ENCODE measurements around the gene MLPH.

The MLPH gene

GRCh38 chr2:237515166-237515565, 28.1 kb downstream of the MLPH start:
- Histone ChIP-seq H3K4me3 (ENCODE audit: low read length) (no peak overlapping the region), H3K27me3 (ENCODE audit: insufficient read depth, low read length) (no peaks in the 10 kb centered on the region), H3K36me3 (ENCODE audit: insufficient read depth, low read length) (no peaks in the 10 kb centered on the region), H3K9me3 (ENCODE audit: low read length) (no peaks in the 10 kb centered on the region), H2AFZ (ENCODE audit: low read depth, low read length) (no peak overlapping the region), H3K4me1 (ENCODE audit: insufficient read depth, low read length) (peaks cover 16% of the 10 kb centered on the region)

- H3K4me3 ChIP-seq (ENCODE audit: low read length): no peak overlapping the region
- no peak overlapping the region for H2AFZ ChIP-seq (ENCODE audit: low read depth, low read length)
- H3K36me3 ChIP-seq (ENCODE audit: insufficient read depth, low read length): no peaks in the 10 kb centered on the region
- H3K4me1 ChIP-seq (ENCODE audit: insufficient read depth, low read length): peaks cover 16% of the 10 kb centered on the region
- H3K9me3 ChIP-seq (ENCODE audit: low read length): no peaks in the 10 kb centered on the region
- H3K27me3 ChIP-seq (ENCODE audit: insufficient read depth, low read length): no peaks in the 10 kb centered on the region
These were observed 28.7 kb downstream of the MLPH start for GRCh38 chr2:237515621-237516275.

- H3K4me1 ChIP-seq (ENCODE audit: insufficient read depth, low read length): peaks cover 16% of the 10 kb centered on the region
- H3K36me3 ChIP-seq (ENCODE audit: insufficient read depth, low read length): no peaks in the 10 kb centered on the region
- no peaks in the 10 kb centered on the region for H3K27me3 ChIP-seq (ENCODE audit: insufficient read depth, low read length)
- H3K9me3 ChIP-seq (ENCODE audit: low read length): no peaks in the 10 kb centered on the region
- H2AFZ ChIP-seq (ENCODE audit: low read depth, low read length): no peak overlapping the region
- no peak overlapping the region for H3K4me3 ChIP-seq (ENCODE audit: low read length)
These were observed 30.1 kb downstream of the MLPH start for GRCh38 chr2:237517163-237517562.

- Histone ChIP-seq H3K4me3 (ENCODE audit: low read length) (no peak overlapping the region), H2AFZ (ENCODE audit: low read depth, low read length) (no peak overlapping the region), H3K9me3 (ENCODE audit: low read length) (no peaks in the 10 kb centered on the region), H3K27me3 (ENCODE audit: insufficient read depth, low read length) (no peaks in the 10 kb centered on the region), H3K36me3 (ENCODE audit: insufficient read depth, low read length) (no peaks in the 10 kb centered on the region), H3K4me1 (ENCODE audit: insufficient read depth, low read length) (peaks cover 16% of the 10 kb centered on the region)
These were observed 30.9 kb downstream of the MLPH start for GRCh38 chr2:237517990-237518389.

GRCh38 chr2:237519506-237520245, 32.6 kb downstream of the MLPH start:
- H3K9me3 ChIP-seq (ENCODE audit: low read length): no peaks in the 10 kb centered on the region
- H3K4me3 ChIP-seq (ENCODE audit: low read length): no peak overlapping the region
- H3K36me3 ChIP-seq (ENCODE audit: insufficient read depth, low read length): no peaks in the 10 kb centered on the region
- no peak overlapping the region for H2AFZ ChIP-seq (ENCODE audit: low read depth, low read length)
- H3K27me3 ChIP-seq (ENCODE audit: insufficient read depth, low read length): no peaks in the 10 kb centered on the region
- H3K4me1 ChIP-seq (ENCODE audit: insufficient read depth, low read length): peaks cover 6% of the 10 kb centered on the region

- H3K9me3 ChIP-seq (ENCODE audit: low read length): no peaks in the 10 kb centered on the region
- no peak overlapping the region for H3K4me3 ChIP-seq (ENCODE audit: low read length)
- H2AFZ ChIP-seq (ENCODE audit: low read depth, low read length): no peak overlapping the region
- H3K27me3 ChIP-seq (ENCODE audit: insufficient read depth, low read length): no peaks in the 10 kb centered on the region
- H3K4me1 ChIP-seq (ENCODE audit: insufficient read depth, low read length): no peaks in the 10 kb centered on the region
- H3K36me3 ChIP-seq (ENCODE audit: insufficient read depth, low read length): no peaks in the 10 kb centered on the region
These were observed 33.2 kb downstream of the MLPH start for GRCh38 chr2:237520290-237520689.

GRCh38 chr2:237524631-237525030, 37.6 kb downstream of the MLPH start:
- no peaks in the 10 kb centered on the region for H3K9me3 ChIP-seq (ENCODE audit: low read length)

GRCh38 chr2:237525559-237526157, 38.6 kb downstream of the MLPH start:
- Histone ChIP-seq H2AFZ (ENCODE audit: low read depth, low read length) (no peak overlapping the region), H3K9me3 (ENCODE audit: low read length) (no peaks in the 10 kb centered on the region), H3K4me1 (ENCODE audit: insufficient read depth, low read length) (no peaks in the 10 kb centered on the region), H3K4me3 (ENCODE audit: low read length) (no peak overlapping the region), H3K36me3 (ENCODE audit: insufficient read depth, low read length) (no peaks in the 10 kb centered on the region), H3K27me3 (ENCODE audit: insufficient read depth, low read length) (no peaks in the 10 kb centered on the region)

More at GRCh38 chr2:237524631-237525030, 37.6 kb downstream of the MLPH start:
- H2AFZ ChIP-seq (ENCODE audit: low read depth, low read length): no peak overlapping the region
- no peaks in the 10 kb centered on the region for H3K4me1 ChIP-seq (ENCODE audit: insufficient read depth, low read length)
- no peaks in the 10 kb centered on the region for H3K36me3 ChIP-seq (ENCODE audit: insufficient read depth, low read length)
- no peaks in the 10 kb centered on the region for H3K27me3 ChIP-seq (ENCODE audit: insufficient read depth, low read length)
- H3K4me3 ChIP-seq (ENCODE audit: low read length): no peak overlapping the region

- Histone ChIP-seq H3K36me3 (ENCODE audit: insufficient read depth, low read length) (no peaks in the 10 kb centered on the region), H3K9me3 (ENCODE audit: low read length) (no peaks in the 10 kb centered on the region), H3K4me1 (ENCODE audit: insufficient read depth, low read length) (no peaks in the 10 kb centered on the region), H2AFZ (ENCODE audit: low read depth, low read length) (no peak overlapping the region), H3K27me3 (ENCODE audit: insufficient read depth, low read length) (peaks cover 2% of the 10 kb centered on the region), H3K4me3 (ENCODE audit: low read length) (no peak overlapping the region)
These were observed 40.2 kb downstream of the MLPH start for GRCh38 chr2:237527233-237527632.

- H3K4me3 ChIP-seq (ENCODE audit: low read length): no peak overlapping the region
- H3K36me3 ChIP-seq (ENCODE audit: insufficient read depth, low read length): no peaks in the 10 kb centered on the region
- H2AFZ ChIP-seq (ENCODE audit: low read depth, low read length): no peak overlapping the region
- H3K4me1 ChIP-seq (ENCODE audit: insufficient read depth, low read length): no peaks in the 10 kb centered on the region
- peaks cover 3% of the 10 kb centered on the region for H3K27me3 ChIP-seq (ENCODE audit: insufficient read depth, low read length)
- no peaks in the 10 kb centered on the region for H3K9me3 ChIP-seq (ENCODE audit: low read length)
These were observed 40.7 kb downstream of the MLPH start for GRCh38 chr2:237527766-237528165.

GRCh38 chr2:237529452-237530402, 42.7 kb downstream of the MLPH start:
- no peaks in the 10 kb centered on the region for H3K4me1 ChIP-seq (ENCODE audit: insufficient read depth, low read length)
- H3K27me3 ChIP-seq (ENCODE audit: insufficient read depth, low read length): peaks cover 3% of the 10 kb centered on the region
- no peaks in the 10 kb centered on the region for H3K9me3 ChIP-seq (ENCODE audit: low read length)
- H3K36me3 ChIP-seq (ENCODE audit: insufficient read depth, low read length): no peaks in the 10 kb centered on the region
- H3K4me3 ChIP-seq (ENCODE audit: low read length): no peak overlapping the region
- H2AFZ ChIP-seq (ENCODE audit: low read depth, low read length): no peak overlapping the region

- H3K4me1 ChIP-seq (ENCODE audit: insufficient read depth, low read length): no peaks in the 10 kb centered on the region
- H3K27me3 ChIP-seq (ENCODE audit: insufficient read depth, low read length): peaks cover 3% of the 10 kb centered on the region
- H3K9me3 ChIP-seq (ENCODE audit: low read length): no peaks in the 10 kb centered on the region
- H3K36me3 ChIP-seq (ENCODE audit: insufficient read depth, low read length): no peaks in the 10 kb centered on the region
- H2AFZ ChIP-seq (ENCODE audit: low read depth, low read length): no peak overlapping the region
- H3K4me3 ChIP-seq (ENCODE audit: low read length): no peak overlapping the region
These were observed 43.7 kb downstream of the MLPH start for GRCh38 chr2:237530472-237531433.
